GM19468 (cell line): ENCODE results near the gene DLEC1.
"Not testable (repeated sequence)": the region's sequence is repeated elsewhere in the genome, so short reads cannot be mapped to it uniquely, and the experiment has no call there.

ENCODE experiments used
- ATAC-seq: cut with Tn5 transposase; IDR thresholded peaks from one replicate; pipeline ENCODE4 v1.9.1; 2021; ENCODE audit warnings: mild to moderate bottlenecking, moderate library complexity, moderate number of reproducible peaks; ENCODE audit not compliant: unreplicated experiment; ENCODE audit errors: extremely low read depth

Gene DLEC1

GRCh38 chr3:38034335-38034734 is 4.7 kb upstream of the DLEC1 start:
- ATAC-seq, result not testable (repeated sequence)

GRCh38 chr3:38036286-38036685 is 2.7 kb upstream of the DLEC1 start:
- ATAC-seq, result no peak

- ATAC-seq, result no peak
These were observed 2.1 kb upstream of the DLEC1 start for GRCh38 chr3:38036906-38037305.

GRCh38 chr3:38038447-38038911 is 529 bp upstream of the DLEC1 start:
- ATAC-seq, result no peak

- peak; percentile 24 for ATAC-seq
These were observed 872 bp downstream of the DLEC1 start for GRCh38 chr3:38039899-38040261.

GRCh38 chr3:38040401-38040800 is 1.4 kb downstream of the DLEC1 start:
- no peak for ATAC-seq

GRCh38 chr3:38043486-38043885 is 4.5 kb downstream of the DLEC1 start:
- no peak for ATAC-seq

GRCh38 chr3:38046027-38046426 is 7.0 kb downstream of the DLEC1 start:
- ATAC-seq, result no peak

GRCh38 chr3:38046821-38047220 is 7.8 kb downstream of the DLEC1 start:
- no peak for ATAC-seq

- no peak for ATAC-seq
These were observed 8.9 kb downstream of the DLEC1 start for GRCh38 chr3:38047896-38048295.

- no peak for ATAC-seq
These were observed 10.5 kb downstream of the DLEC1 start for GRCh38 chr3:38049358-38050126.

GRCh38 chr3:38051131-38051530 is 12.1 kb downstream of the DLEC1 start:
- ATAC-seq, result no peak

- ATAC-seq, result not testable (repeated sequence)
These were observed 14.3 kb downstream of the DLEC1 start for GRCh38 chr3:38053286-38053685.

- not testable (repeated sequence) for ATAC-seq
These were observed 14.9 kb downstream of the DLEC1 start for GRCh38 chr3:38053813-38054498.

GRCh38 chr3:38054499-38055001 is 15.5 kb downstream of the DLEC1 start:
- ATAC-seq, result no peak

- ATAC-seq, result no peak
These were observed 20.1 kb downstream of the DLEC1 start for GRCh38 chr3:38059148-38059547.

- no peak for ATAC-seq
These were observed 20.6 kb downstream of the DLEC1 start for GRCh38 chr3:38059591-38059990.

- ATAC-seq, result no peak
These were observed 23.8 kb downstream of the DLEC1 start for GRCh38 chr3:38062809-38063208.

- ATAC-seq, result not testable (repeated sequence)
These were observed 25.4 kb downstream of the DLEC1 start for GRCh38 chr3:38064453-38064852.

- no peak for ATAC-seq
These were observed 28.7 kb downstream of the DLEC1 start for GRCh38 chr3:38067508-38068233.

GRCh38 chr3:38070013-38070412 is 31.0 kb downstream of the DLEC1 start:
- no peak for ATAC-seq
